ENCODE data around the gene SORCS1.

Gene SORCS1

GRCh38 chr10:106799776-106800175, 364.7 kb downstream of the SORCS1 start:
- DNase-seq: no peak

DNA sequence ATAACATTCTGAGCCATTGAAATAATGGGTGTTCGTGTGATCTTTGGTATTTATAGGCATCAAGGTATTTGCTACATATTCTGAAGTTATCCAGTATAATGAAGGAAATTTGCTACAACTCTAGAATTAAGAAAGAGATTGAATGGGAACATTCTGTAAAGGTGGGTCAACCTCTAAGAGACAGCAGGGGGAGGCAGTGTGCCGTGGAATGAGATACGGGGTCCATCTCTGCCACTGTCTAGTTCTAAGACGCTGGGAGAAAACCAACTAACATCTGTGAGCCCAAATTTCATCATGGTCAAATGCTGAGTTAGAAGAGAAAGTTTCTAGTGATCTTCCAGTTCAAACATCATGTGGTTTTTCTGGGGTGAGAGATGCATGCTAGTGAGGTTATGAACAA, 368.9 kb downstream of the SORCS1 start:
- DNase-seq: no peak

DNA sequence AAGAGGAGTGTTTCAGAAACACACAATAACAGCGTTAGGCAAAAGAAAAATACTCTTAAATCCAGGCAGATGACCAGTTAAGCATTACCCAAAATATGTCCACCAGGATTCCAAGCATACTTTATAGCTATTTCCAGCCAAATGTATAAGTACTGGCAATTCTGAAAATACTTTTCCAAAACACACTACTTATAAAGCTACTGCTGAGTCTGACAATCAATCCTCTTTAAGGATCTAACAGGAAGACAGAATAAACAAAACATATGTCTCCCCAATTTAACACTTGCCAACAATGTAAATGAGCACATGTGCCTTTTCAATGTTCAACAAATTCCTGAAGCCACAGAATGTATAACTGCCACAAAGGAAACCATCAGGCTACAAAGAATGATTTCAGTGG, 370.9 kb downstream of the SORCS1 start:
- DNase-seq: no peak

GRCh38 chr10:106789623-106790022, 374.9 kb downstream of the SORCS1 start:
- no peak for DNase-seq

DNA sequence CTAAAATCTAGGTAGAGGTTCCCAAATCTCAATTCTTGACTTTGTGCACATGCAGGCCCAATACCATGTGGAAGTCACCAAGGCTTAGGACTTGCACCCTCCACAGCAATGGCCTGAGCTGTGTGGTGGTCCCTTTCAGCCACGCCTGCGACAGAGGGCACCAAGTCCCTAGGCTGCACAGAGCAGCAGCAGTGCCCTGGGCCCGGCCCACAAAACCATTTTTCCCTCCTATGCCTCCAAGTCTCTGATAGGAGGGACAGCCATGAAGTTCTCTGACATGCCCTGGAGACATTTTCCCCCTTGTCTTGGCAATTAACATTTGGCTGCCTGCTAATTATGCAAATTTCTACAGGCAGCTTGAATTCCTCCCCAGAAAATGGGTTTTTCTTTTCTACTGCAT, 375.5 kb downstream of the SORCS1 start:
- no peak for DNase-seq

- no peak for DNase-seq
Measured at GRCh38 chr10:106785528-106785927, 379.0 kb downstream of the SORCS1 start.

DNA sequence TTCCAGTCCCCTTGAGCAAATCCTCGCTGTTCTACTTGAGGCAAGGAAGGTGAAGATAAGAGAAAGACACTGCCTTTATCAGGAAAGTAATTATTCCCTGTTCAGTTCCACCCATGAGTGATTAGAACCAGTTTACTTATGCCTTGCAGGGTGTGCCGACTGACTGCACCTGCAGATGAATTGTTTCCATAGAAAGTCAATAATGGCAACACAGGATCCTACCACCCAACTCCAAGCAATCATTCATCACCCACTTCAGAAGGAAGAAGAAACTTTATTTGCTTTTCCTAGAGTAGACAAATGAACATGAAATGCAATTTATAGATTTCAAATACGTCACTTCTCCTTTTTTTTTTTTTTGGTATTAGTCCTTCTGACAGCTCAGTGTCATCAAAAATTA, 383.9 kb downstream of the SORCS1 start:
- no peak for DNase-seq

- DNase-seq: no peak
Measured at GRCh38 chr10:106777841-106778240, 386.7 kb downstream of the SORCS1 start.

GRCh38 chr10:106775127-106775526, 389.4 kb downstream of the SORCS1 start:
- DNase-seq: no peak

DNA sequence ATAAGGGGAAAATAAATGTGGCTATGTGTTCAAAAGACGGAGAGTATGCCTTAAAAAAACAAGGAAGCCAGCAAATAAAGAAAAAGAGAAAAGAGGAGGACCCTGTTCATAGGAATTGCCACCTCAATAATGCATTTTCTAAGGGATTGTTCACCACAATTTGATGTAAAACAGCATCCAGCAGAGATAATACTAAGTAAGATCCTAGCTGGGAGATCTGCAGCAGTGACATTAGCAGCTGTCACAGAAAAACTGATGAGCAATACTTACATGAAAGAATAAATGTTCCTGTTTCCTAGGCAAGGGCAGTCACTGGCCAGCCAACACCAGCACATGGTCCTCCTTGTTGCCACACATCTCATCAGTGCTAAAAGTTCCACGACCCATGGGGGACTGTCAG, 391.5 kb downstream of the SORCS1 start:
- DNase-seq: no peak

DNA sequence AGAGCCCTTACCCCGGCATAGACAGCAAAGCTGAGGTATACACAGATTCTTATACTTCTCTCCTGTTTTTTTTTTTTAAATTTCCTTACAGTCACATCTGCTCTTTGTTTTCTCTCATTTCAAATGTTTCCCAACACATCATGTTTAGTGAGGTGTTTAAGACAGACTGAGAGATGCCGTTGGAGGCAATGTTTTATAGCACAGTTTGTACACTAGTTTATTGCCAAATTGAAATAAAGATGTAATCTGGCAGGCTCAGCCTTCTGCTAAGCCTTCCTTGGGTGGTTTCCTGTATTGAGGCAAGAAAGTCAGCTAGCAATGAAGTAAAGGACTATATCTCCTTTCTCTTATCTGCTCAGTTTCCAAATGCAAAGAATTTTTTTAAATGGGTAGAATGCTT, 393.4 kb downstream of the SORCS1 start:
- DNase-seq: no peak

- no peak for DNase-seq
Measured at GRCh38 chr10:106768204-106768603, 396.3 kb downstream of the SORCS1 start.

- no peak for DNase-seq
Measured at GRCh38 chr10:106765928-106766327, 398.6 kb downstream of the SORCS1 start.

GRCh38 chr10:106765241-106765754, 399.2 kb downstream of the SORCS1 start:
- no peak for DNase-seq

- no peak for DNase-seq
Measured at GRCh38 chr10:106764360-106764759, 400.1 kb downstream of the SORCS1 start.

DNA sequence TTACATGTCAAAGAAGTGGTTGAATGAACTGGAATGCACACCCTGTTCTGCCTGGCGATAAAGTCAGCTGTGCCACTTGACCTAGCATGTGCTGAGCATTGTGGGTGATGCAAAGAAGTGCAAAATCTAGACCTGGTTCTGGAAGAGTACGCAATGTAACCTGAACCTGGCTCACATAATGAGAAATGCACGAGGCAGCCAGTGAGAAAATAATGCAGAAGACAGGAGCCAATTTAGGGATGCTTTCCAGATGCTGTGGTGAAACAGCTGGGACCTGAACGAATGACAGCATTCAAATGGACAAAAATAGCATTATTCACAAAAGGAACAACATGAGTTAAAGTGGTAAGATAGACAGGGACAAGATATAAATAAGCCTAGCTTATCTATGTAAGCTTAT, 402.6 kb downstream of the SORCS1 start:
- DNase-seq: no peak

GRCh38 chr10:106757521-106757920, 407.0 kb downstream of the SORCS1 start:
- DNase-seq: no peak

GRCh38 chr10:106751091-106751490, 413.4 kb downstream of the SORCS1 start:
- DNase-seq: no peak

DNA sequence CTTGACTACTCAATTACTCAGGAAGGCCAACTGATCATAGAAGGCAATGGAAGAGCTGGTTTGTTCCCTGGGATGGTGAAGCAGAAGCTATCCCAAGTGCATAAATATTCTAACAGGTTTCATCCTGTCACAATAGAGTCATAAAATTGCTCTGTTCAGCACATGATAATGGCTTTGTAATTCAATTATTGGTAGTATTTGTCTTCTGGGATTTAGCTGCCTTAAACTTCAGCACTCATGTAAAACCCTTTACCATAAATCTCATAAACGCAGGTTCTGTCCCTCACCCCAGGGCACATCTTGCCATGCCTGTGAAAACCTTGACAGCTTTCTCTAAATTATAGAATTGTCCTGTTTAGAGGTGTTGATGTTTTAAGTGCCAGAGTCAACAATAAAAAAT, 417.6 kb downstream of the SORCS1 start:
- no peak for DNase-seq

GRCh38 chr10:106741006-106741530, 423.4 kb downstream of the SORCS1 start:
- DNase-seq: no peak

DNA sequence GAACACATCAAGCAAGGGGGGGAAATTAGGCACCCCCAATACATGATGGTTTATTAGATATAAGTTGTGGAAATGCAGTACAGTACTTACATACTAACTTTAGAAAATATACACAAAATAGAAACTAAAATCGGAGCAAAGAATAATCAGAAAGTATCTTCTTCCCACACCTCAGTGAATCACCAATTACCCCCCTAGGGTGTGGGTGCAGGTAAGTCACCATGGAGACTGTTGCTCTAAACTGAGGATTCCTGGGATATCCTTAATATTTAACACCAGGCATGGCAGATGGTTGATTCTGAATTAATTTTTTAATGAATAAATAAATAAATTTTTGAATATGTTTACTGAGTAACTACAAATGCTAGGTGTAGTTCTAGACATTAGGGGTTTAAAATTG, 424.4 kb downstream of the SORCS1 start:
- DNase-seq: no peak

DNA sequence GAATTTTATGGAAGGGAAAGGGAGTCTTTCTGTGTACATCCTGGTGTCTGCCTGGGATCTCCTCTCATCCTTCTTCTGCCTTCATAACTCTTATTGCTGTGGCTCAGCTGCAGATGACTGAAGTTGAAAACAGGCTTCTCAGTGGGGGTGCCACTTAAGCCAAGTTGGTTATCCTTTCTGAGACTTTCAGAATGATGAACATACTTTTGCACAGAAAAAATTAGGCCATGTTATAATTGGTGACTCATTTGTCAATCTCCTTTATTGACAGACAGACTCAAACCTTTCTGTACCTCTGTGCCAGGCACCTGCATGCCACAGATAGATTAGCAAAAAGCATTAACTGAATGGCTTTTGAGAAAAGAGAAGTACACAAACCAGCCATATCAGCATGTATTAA, 430.3 kb downstream of the SORCS1 start:
- no peak for DNase-seq

GRCh38 chr10:106728232-106728631, 436.3 kb downstream of the SORCS1 start:
- DNase-seq: no peak

GRCh38 chr10:106727170-106727569, 437.3 kb downstream of the SORCS1 start:
- no peak for DNase-seq

GRCh38 chr10:106722524-106722923, 442.0 kb downstream of the SORCS1 start:
- DNase-seq: no peak

- DNase-seq: no peak
Measured at GRCh38 chr10:106720683-106721082, 443.8 kb downstream of the SORCS1 start.

All from activated CD4-positive, alpha-beta T cell treated with anti-CD3 and anti-CD28 coated beads for 1 hour (primary cell).